GM08714 (cell line): ENCODE measurements around the gene VPS37C.

ENCODE experiments used
- H3K4me3 ChIP-seq: fragments of 200-500 bp; sonication (Bioruptor generic); 2 replicates; pipeline ENCODE4 v1.5.1; 2014; ENCODE audit warnings: mild to moderate bottlenecking, low read length, inconsistent platforms
- ZNF274 ChIP-seq: IDR thresholded peaks from 2 replicates; pipeline ENCODE4 v1.6.1; 2012; ENCODE audit warnings: mild to moderate bottlenecking, low read depth, low read length

The VPS37C gene

DNA sequence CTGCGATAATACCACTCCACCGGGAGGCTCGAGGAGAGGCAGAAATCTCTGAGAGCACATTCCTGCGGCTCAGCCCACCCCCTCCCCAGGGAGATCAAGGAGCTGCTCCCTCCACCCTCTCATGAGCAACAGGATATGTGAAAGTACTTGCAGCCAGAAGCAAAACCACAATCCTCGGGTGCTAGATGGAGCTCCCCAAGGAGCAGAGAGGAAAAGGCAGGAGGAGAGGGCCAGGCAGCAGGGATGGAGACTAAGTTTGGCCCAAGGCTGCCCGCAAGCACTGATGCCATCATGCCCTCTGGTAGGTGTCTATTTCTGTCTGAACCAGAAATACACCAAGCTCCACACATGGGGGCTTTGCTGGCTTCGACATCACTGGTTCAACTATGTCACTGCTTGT, 22.3 kb downstream of the VPS37C start:
- TF ChIP-seq ZNF274 = no peak
- no peak overlapping the region for H3K4me3 ChIP-seq

DNA sequence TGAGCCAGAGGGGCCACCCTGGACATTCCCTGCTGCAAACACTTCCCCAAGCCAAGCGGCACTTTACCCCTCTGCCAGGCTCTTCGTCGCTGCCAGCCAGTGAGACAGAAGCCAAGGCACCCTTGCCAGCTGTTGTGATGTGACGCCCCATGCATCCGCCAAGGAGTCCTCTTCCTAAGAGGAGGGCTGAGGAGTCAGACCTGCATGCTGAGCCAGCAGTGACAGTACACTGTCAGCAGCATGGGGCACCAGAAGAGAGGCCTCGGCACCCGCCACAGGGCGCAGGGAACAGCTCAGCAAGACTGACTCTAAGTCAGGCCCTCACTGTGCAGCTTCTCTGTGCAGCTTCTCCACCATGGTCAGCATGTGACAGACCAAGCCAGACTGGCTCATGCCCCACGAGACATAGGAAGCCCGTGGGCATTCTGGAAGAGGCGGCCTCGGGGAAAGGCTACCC, 26.4 kb downstream of the VPS37C start:
- H3K4me3 ChIP-seq = no peak overlapping the region
- no peak for TF ChIP-seq ZNF274

DNA sequence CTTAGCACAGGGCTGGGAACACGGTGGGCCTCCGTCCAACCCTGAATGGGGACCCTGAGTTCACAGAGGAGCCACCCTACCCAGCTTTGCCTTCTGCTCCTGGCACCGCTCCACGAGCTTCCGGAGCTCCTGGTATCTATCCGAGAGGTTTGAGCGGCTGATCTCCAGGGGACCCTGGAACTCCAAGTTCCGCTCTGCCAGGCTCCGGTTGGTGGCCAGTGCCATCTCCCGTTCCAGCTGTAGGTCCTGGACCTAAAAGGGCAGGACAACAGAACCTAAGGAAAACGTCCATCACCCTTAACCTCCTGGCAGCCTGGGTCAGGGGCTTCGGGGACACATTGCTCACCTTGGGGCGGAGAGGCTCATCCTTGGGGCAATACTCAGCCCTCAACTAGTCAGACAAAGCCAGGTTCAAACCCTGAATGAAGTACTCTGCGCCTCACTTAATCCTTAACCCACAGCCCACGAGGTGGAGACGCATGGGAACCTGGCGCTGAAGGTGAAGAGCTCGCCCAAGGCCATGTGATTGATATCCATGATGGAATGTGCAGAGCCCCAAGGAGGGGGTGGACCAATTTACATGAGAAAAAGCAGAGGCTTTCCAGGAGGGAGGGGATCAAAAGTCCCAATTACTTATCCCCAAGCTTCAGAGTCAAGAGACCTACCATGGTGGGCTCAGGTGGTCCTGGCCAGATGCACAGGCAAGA, 27.1 kb downstream of the VPS37C start:
- no peak for TF ChIP-seq ZNF274
- H3K4me3 ChIP-seq = no peak overlapping the region

DNA sequence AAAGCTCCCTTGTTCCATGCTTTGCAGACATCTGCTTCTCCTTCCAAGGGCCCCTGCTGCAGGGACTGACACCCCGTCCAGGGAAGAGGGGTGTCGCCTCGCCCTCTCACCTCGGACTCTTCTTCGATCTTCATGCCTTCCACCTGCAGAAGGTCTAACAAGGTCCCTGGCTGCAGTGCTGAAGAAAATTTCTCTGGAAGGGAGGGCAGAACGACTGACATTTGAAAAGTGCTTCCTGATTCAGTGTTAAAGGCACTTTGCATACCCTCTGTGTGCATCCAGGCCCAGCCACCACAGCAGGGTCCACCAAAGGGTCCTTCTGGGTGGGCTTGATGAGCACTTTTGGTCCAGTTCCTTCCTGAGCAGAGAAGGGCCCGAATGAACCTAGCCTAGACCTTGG, 28.1 kb downstream of the VPS37C start:
- no peak for TF ChIP-seq ZNF274
- no peak overlapping the region for H3K4me3 ChIP-seq

DNA sequence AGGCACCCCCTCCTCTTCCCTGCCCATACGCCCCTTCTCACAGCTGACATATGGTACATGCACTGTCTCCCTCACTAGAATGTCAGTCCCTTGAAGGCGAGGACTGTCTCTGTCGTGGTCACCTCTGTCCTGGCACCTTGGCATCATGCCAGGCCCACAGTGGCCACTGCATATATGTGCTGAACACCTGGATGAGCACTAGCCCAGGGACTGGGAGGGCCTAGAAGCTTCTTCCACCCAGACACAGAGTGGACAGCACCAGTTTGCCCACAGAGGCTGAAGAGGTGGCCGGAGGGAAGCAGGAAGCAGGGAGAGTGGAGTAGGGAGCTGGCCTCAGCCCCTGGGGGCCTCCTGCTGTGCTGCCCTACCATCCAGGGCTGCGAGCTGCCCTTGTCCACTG, 28.6 kb downstream of the VPS37C start:
- H3K4me3 ChIP-seq = no peak overlapping the region
- TF ChIP-seq ZNF274 = no peak

DNA sequence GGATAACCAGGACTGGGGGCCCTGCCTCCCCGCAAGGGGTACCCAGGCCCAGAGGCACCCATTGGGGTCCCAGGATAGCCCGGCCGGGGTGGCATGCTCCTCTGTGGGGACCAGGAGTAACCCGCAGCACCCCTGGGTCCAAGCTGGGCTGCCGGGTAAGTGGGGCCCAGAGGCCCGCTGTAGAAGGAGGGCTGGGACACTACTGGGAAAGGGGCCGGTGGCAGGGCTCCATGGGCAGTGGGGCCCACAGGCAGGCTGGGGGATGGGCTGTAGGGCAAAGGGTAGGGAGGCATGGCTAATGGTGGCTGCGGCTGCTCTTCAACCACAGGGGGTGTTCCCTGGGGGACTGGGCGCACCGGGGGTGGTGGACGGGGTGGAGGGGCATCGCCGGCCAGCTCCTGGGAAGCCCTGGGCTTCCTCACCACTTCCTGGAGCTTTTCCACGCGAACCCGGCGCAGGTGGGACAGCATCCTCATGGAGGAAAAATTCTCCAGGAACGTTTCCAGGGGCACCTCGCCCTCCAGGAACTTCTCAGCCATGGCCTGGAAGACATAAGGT, 29.1 kb downstream of the VPS37C start:
- H3K4me3 ChIP-seq = no peak overlapping the region

DNA sequence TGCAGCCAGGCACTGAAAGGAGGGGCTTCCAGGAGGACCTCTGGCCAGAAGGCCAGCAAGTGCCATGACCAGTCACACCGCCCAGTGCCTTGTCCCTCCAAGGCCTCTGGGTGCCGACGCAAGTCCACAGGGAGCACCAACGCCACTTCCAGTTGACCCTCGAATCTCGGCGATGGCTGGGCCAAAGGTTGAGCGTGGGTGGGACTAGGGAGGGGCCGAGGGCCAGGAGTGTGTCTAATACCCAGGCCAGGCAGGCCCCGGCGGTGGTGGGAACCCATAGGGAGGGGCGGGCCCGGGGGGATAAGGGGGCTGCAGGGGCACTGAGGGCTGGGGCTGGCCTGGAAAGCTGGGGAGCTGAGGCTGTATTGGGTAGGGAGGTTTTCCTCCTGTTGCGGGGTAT, 29.6 kb downstream of the VPS37C start:
- no peak overlapping the region for H3K4me3 ChIP-seq
- TF ChIP-seq ZNF274 = no peak

More for the DNA sequence above, 29.1 kb downstream of the VPS37C start:
- TF ChIP-seq ZNF274 = no peak

DNA sequence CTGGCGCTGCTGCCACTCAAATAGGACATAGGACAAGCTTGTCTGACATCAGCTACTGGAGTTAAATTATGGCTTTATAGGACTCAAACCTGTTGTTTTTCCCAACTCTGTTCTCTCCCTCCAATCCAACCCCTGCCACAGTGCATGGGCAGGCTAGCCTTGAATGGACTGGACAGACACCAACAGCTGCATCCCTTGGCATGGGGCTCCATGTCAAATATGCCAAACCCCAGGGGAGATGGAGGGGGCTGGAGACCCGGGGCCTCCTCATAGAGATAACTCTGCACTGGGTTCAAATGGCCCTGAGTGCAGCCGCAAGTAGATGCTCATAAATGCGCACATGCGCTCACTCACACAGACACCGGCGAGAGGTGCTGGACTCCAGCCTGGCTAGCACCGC, 30.0 kb downstream of the VPS37C start:
- H3K4me3 ChIP-seq = no peak overlapping the region
- no peak for TF ChIP-seq ZNF274

DNA sequence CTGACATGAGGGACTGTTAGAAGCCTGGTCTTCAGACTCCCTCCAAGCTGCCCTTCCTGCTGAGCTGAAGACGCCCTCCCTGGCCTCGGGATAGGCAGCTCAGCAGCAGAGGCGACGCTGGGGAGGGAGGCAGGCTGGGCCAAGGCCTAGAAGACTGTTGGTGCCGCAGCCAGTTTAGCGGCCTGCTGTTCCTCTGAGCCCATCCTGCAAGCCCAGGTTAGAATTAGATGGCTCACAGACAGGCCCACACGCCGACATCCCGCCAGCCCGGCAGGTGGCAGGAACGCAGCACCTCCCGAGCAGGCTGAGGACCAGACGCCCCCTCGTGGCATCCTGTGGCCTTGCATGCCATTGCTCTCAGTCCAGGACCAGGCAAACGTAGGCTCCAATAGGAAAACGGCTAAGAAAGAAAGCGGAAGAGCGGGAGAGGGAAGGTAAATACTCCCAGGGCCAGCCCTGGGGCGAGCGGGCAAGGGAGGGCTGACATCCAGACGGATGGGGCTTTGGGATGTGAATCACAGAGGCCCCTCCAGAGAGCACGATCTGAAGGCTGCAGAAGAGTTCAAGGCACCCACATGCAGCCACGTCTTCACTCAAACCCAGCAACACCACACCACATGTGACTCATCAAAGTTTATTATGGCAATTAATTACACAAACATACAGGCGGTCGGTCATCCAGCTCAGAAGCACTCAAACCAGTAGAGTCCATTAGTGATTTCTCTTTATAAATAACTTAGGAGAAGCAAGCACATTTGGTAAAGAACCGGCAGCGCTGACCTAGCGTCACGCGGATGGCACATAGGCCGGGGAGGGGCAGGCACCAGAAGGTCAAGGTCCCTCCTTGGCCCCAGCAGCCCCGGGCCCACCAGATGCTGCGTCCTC, 31.3 kb downstream of the VPS37C start:
- no peak overlapping the region for H3K4me3 ChIP-seq
- TF ChIP-seq ZNF274 = no peak

DNA sequence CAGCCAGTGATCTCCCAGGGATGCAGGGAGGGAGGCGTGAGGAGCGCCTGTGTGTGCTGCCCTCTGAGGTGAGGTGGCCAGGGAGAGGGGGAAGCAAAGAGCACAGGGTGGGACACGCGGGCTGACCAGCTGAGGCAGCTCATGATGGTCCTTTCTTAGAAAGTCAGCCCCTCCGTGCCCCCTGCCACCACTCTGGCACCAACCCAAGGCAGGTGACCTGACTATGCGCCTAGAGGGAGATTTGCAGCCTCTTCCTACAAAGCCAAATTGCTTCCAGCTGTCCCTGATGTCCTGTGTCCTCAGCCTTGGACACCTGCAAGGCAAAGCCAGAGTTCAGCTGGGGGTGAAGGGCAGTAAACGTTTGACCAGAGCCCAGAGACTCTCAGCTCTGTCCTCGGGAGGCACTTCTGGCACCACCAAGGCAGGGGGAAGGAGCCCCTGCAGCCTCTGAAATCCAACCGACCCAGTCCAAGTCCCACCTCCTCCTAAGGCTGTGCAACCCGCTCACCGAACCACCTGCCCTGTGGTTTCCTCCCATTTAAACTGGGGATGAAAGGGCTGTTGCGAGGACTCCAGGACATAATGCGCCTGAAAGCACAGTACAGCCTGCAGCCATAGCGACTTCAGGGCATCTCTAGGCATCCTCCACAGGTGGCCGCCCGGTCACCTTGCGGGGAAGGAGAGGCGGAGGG, 32.1 kb downstream of the VPS37C start:
- no peak overlapping the region for H3K4me3 ChIP-seq
- TF ChIP-seq ZNF274 = no peak

DNA sequence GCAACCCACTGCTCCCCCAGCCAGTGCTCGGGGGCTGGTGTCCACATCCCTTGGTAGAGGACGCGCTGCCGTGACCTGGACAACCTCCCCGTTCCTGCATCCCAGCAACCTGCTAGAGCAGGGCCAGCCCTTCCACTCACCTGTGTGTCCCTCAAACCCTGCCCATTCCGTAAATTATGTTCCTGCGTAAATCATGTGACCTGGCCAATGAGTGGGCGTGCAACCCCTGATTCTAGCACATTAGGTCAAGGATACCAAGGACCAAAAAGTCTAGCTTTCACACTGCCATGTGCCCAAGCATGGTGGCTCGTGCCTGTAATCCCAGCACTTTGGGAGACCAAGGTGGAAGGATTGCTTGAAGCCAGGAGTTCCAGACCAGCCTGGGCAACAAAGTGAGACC, 33.2 kb downstream of the VPS37C start:
- TF ChIP-seq ZNF274 = no peak
- no peak overlapping the region for H3K4me3 ChIP-seq

DNA sequence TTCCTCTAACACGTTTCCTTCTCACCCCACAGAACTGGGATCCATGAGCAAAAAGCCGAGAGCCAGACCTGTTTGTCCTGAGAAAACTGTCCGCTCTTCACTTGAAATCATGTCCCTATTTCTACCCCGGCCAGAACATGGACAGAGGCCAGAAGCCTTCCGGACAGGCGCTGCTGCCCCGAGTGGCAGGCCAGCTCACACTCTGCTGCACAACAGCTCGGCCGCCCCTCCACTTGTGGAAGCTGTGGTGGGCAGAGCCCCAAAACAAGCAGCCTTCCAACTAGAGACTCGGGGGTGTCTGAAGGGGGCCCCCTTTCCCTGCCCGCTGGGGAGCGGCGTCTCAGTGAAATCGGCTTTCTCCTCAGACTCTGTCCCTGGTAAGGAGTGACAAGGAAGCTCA, 35.0 kb downstream of the VPS37C start:
- no peak overlapping the region for H3K4me3 ChIP-seq
- no peak for TF ChIP-seq ZNF274

DNA sequence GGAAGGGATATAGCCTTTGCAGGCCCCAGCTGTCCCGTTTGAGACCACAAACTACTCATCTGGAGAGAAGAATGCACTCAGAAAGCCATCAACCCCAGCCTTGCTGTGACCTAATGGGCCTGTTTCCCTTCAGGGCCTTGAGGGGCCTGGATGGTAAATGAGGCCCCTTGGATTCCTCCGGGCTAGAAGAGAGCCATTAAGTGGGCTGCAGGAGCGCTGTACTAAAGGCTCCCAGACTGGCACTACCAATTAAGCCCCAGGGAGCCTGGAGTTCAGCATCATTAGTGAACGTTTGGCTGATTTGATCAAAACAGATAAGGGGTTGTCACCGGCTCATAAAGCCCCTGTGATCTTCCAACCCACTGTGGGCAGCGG, 35.9 kb downstream of the VPS37C start:
- no peak overlapping the region for H3K4me3 ChIP-seq

DNA sequence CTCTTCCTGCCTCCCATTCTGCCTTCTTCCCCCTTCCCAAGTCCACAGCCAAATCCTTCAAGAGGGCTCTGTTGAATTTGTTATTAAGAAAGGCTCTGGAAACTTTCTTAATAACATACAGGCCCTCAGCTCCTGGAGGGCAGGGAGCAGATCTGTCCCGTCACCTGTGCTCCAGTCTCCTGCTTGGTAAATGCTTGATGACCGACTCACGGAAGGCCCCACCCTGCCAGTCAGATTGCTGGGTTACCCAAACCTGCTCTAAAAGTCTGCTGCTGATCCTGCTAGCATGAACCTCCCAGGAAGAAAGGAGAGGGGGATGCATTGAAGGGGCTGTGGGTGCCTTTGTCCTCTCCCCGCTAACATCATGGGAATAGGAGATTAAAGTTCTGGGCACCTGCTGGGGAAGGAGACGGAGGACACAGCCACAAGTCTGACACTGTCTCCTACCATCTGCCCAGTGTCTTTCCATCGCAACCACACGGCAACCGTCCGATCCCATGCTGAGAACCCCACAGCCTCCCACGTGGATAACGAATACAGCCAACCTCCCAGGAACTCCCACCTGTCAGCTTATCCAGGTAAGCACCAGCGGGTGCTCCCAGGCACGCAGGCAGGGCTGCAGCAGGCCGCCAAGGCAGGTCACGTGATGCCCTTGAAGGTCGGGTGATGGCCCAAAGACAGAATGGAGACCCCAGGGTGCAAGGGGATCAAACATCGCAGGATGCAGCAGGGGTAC, 36.5 kb downstream of the VPS37C start:
- H3K4me3 ChIP-seq = no peak overlapping the region

More for the DNA sequence above, 35.9 kb downstream of the VPS37C start:
- no peak for TF ChIP-seq ZNF274

More for the DNA sequence above, 36.5 kb downstream of the VPS37C start:
- no peak for TF ChIP-seq ZNF274
